DOHH2 (cell line): Measurements from ENCODE around the gene SIVA1.

Experiments used
- H3F3A ChIP-seq: fragments of 200-600 bp; sonication (generic), shearing (Covaris generic); 2 replicates; pipeline ENCODE4 v1.6.0; 2016; ENCODE audit warnings: antibody characterized with exemption, mild to moderate bottlenecking; ENCODE audit not compliant: control insufficient read depth, insufficient read depth
- H3K27ac ChIP-seq: fragments of 200-600 bp; sonication (generic); 2 replicates; pipeline ENCODE4 v1.5.1; 2014; ENCODE audit warnings: low read depth, mild to moderate bottlenecking, low read length, moderate library complexity
- H3K27me3 ChIP-seq: fragments of 200-600 bp; sonication (generic); 2 replicates; pipeline ENCODE4 v1.6.1; 2014; ENCODE audit warnings: mild to moderate bottlenecking, low read length, mixed read lengths; ENCODE audit not compliant: control insufficient read depth
- H3K36me3 ChIP-seq: fragments of 200-600 bp; sonication (generic); 2 replicates; pipeline ENCODE4 v1.6.1; 2014; ENCODE audit warnings: mild to moderate bottlenecking, low read length, moderate library complexity, mixed read lengths; ENCODE audit not compliant: control insufficient read depth
- H3K4me1 ChIP-seq: fragments of 200-600 bp; sonication (generic); 2 replicates; pipeline ENCODE4 v1.6.1; 2014; ENCODE audit warnings: mild to moderate bottlenecking, low read length, mixed read lengths; ENCODE audit not compliant: control insufficient read depth
- H3K4me2 ChIP-seq: fragments of 200-600 bp; sonication (generic); 2 replicates; pipeline ENCODE4 v1.6.0; 2014; ENCODE audit warnings: mild to moderate bottlenecking, low read length, moderate library complexity
- H3K4me3 ChIP-seq: fragments of 200-600 bp; sonication (generic); 2 replicates; pipeline ENCODE4 v1.5.1; 2014; ENCODE audit warnings: mild to moderate bottlenecking, low read length, mixed read lengths
- H3K79me2 ChIP-seq: fragments of 200-600 bp; sonication (generic); 2 replicates; pipeline ENCODE4 v1.6.1; 2014; ENCODE audit warnings: mild to moderate bottlenecking, low read length, mixed read lengths; ENCODE audit not compliant: control insufficient read depth
- H3K9me2 ChIP-seq: fragments of 200-600 bp; sonication (generic); replicated peaks from 2 replicates; pipeline ENCODE4 v1.6.1; 2014; ENCODE audit warnings: mild to moderate bottlenecking, low read length, mixed read lengths; ENCODE audit not compliant: control insufficient read depth
- H3K9me3 ChIP-seq: fragments of 200-600 bp; sonication (generic); 2 replicates; pipeline ENCODE4 v1.6.1; 2014; ENCODE audit warnings: antibody characterized with exemption, low read length, mixed read lengths; ENCODE audit not compliant: control insufficient read depth, insufficient read depth
- H4K20me1 ChIP-seq: fragments of 200-600 bp; sonication (generic); 2 replicates; pipeline ENCODE4 v1.6.0; 2014; ENCODE audit warnings: low read depth, mild to moderate bottlenecking, antibody characterized with exemption, low read length, moderate library complexity; ENCODE audit not compliant: control insufficient read depth, insufficient read depth
- CTCF ChIP-seq: fragments of 200-600 bp; sonication (generic); IDR thresholded peaks from one replicate; pipeline ENCODE4 v1.5.1; 2014; ENCODE audit warnings: antibody characterized with exemption, mild to moderate bottlenecking, low read depth, low read length; ENCODE audit not compliant: poor library complexity, severe bottlenecking
- EZH2phosphoT487 ChIP-seq: fragments of 200-600 bp; sonication (generic); IDR thresholded peaks from 2 replicates; pipeline ENCODE4 v1.6.1; 2017; ENCODE audit warnings: borderline replicate concordance, mild to moderate bottlenecking, antibody characterized with exemption, low read length, moderate library complexity, mixed read lengths

The SIVA1 gene

GRCh38 chr14:104757681-104758392, 4.9 kb downstream of the SIVA1 start:
- H3K9me3 ChIP-seq, result no peaks in the 10 kb centered on the region
- no peaks in the 10 kb centered on the region for H3K9me2 ChIP-seq
- H3F3A ChIP-seq, result 0 out of 2 replicates have a peak, but pooled peaks cover 5% of the 10 kb centered on the region
- H3K27ac ChIP-seq, result no peak overlapping the region
- peaks cover 56% of the 10 kb centered on the region for H3K79me2 ChIP-seq
- no peaks in the 10 kb centered on the region for H3K27me3 ChIP-seq
- no peak overlapping the region for H3K4me3 ChIP-seq
- H3K4me2 ChIP-seq, result no peak overlapping the region
- peaks cover 14% of the 10 kb centered on the region for H3K4me1 ChIP-seq
- H4K20me1 ChIP-seq, result peaks cover 16% of the 10 kb centered on the region; the same call in 1 of the 2 replicates
- TF ChIP-seq EZH2phosphoT487, result no peak
- H3K36me3 ChIP-seq, result peaks cover 77% of the 10 kb centered on the region

GRCh38 chr14:104758981-104759969, 6.3 kb downstream of the SIVA1 start:
- no peak overlapping the region for H3K27ac ChIP-seq
- peaks cover 43% of the 10 kb centered on the region for H3K79me2 ChIP-seq
- no peak overlapping the region for H3K4me2 ChIP-seq
- 0 out of 2 replicates have a peak, but pooled peaks cover 5% of the 10 kb centered on the region for H3F3A ChIP-seq
- no peaks in the 10 kb centered on the region for H3K27me3 ChIP-seq
- H3K4me1 ChIP-seq, result peaks cover 7% of the 10 kb centered on the region
- TF ChIP-seq EZH2phosphoT487 (no peak), CTCF (no peak)
- no peak overlapping the region for H3K4me3 ChIP-seq
- peaks cover 65% of the 10 kb centered on the region for H3K36me3 ChIP-seq
- H4K20me1 ChIP-seq, result peaks cover 9% of the 10 kb centered on the region; the same call in 1 of the 2 replicates
- H3K9me2 ChIP-seq, result no peaks in the 10 kb centered on the region
- no peaks in the 10 kb centered on the region for H3K9me3 ChIP-seq

- no peak overlapping the region for H3K4me3 ChIP-seq
- H3K27me3 ChIP-seq, result no peaks in the 10 kb centered on the region
- peaks cover 22% of the 10 kb centered on the region for H3F3A ChIP-seq
- no peaks in the 10 kb centered on the region for H3K9me2 ChIP-seq
- TF ChIP-seq CTCF (no peak), EZH2phosphoT487 (no peak)
- H3K9me3 ChIP-seq, result peaks cover 4% of the 10 kb centered on the region; the same call in 1 of the 2 replicates
- H3K79me2 ChIP-seq, result no peaks in the 10 kb centered on the region
- H4K20me1 ChIP-seq, result no peaks in the 10 kb centered on the region
- peaks cover 18% of the 10 kb centered on the region for H3K36me3 ChIP-seq
- H3K4me2 ChIP-seq, result no peak overlapping the region
- no peak overlapping the region for H3K27ac ChIP-seq
- H3K4me1 ChIP-seq, result peaks cover 9% of the 10 kb centered on the region
Observed at GRCh38 chr14:104765517-104765916, 12.6 kb downstream of the SIVA1 start.
